GM12891 (cell line): Measurements from ENCODE around the gene SCYL3.
A peak's percentile ranks its signal among the peaks of the same experiment; 100 is the strongest.
"Not testable (repeated sequence)": the region's sequence is repeated elsewhere in the genome, so short reads cannot be mapped to it uniquely, and the experiment has no call there.

Experiments used
- DNase-seq: peaks from one replicate; pipeline ENCODE4 v3.0.0; 2011; ENCODE audit warnings: low spot score; ENCODE audit not compliant: insufficient read length
- FAIRE-seq: peaks from 2 replicates; lab custom pipeline; 2011; peaks lifted over from hg19 to GRCh38; lab: Jason Lieb, UNC
- PAX5 ChIP-seq: IDR thresholded peaks from 2 replicates; pipeline ENCODE4 v1.6.1; 2011; ENCODE audit warnings: low read length, moderate library complexity, mild to moderate bottlenecking; ENCODE audit not compliant: insufficient read depth, severe bottlenecking
- POLR2A ChIP-seq: IDR thresholded peaks from 2 replicates; pipeline ENCODE4 v1.6.1; 2011; ENCODE audit warnings: low read depth, low read length, control low read depth
- POLR2AphosphoS5 ChIP-seq: IDR thresholded peaks from 2 replicates; pipeline ENCODE4 v1.6.1; 2011; ENCODE audit warnings: low read depth, low read length, control low read depth
- POU2F2 ChIP-seq: IDR thresholded peaks from 2 replicates; pipeline ENCODE4 v1.6.1; 2011; ENCODE audit warnings: low read depth, mild to moderate bottlenecking, control low read depth, low read length, moderate library complexity
- SPI1 ChIP-seq: IDR thresholded peaks from 2 replicates; pipeline ENCODE4 v1.6.1; 2011; ENCODE audit warnings: low read depth, low read length, control low read depth
- TAF1 ChIP-seq: IDR thresholded peaks from 2 replicates; pipeline ENCODE4 v1.6.1; 2011; ENCODE audit warnings: low read depth, low read length, control low read depth

SCYL3 gene

GRCh38 chr1:169824153-169824552 lies 69.5 kb downstream of the SCYL3 start:
- TF ChIP-seq POU2F2, result no peak
- TF ChIP-seq TAF1, result no peak
- TF ChIP-seq SPI1, result no peak
- TF ChIP-seq POLR2A, result no peak
- TF ChIP-seq POLR2AphosphoS5, result no peak
- TF ChIP-seq PAX5, result no peak
- no peak for DNase-seq
- FAIRE-seq, result no peak

- TF ChIP-seq POU2F2, result no peak
- no peak for TF ChIP-seq SPI1
- no peak for TF ChIP-seq TAF1
- TF ChIP-seq PAX5, result no peak
- no peak for TF ChIP-seq POLR2AphosphoS5
- TF ChIP-seq POLR2A, result no peak
- FAIRE-seq (no peak), DNase-seq (no peak)
Observed at GRCh38 chr1:169821500-169821899, 72.2 kb downstream of the SCYL3 start.

- FAIRE-seq (no peak), DNase-seq (no peak)
- TF ChIP-seq POLR2A, result no peak
- no peak for TF ChIP-seq POU2F2
- no peak for TF ChIP-seq TAF1
- no peak for TF ChIP-seq POLR2AphosphoS5
- no peak for TF ChIP-seq PAX5
- no peak for TF ChIP-seq SPI1
Observed at GRCh38 chr1:169816617-169817016, 77.1 kb downstream of the SCYL3 start.

- TF ChIP-seq POU2F2 (no peak), POLR2AphosphoS5 (no peak), PAX5 (no peak), POLR2A (no peak), TAF1 (no peak), SPI1 (no peak)
- DNase-seq (no peak), FAIRE-seq (no peak)
Observed at GRCh38 chr1:169814265-169814664, 79.4 kb downstream of the SCYL3 start.

- no peak for DNase-seq
- TF ChIP-seq POU2F2 (no peak), SPI1 (no peak), TAF1 (no peak), POLR2A (no peak), PAX5 (no peak), POLR2AphosphoS5 (no peak)
- FAIRE-seq, result no peak
Observed at GRCh38 chr1:169812131-169812530, 81.6 kb downstream of the SCYL3 start.

GRCh38 chr1:169811418-169812035 lies 82.2 kb downstream of the SCYL3 start:
- not testable (repeated sequence) for DNase-seq, FAIRE-seq

- TF ChIP-seq POU2F2, result no peak
- TF ChIP-seq TAF1, result no peak
- no peak for TF ChIP-seq POLR2A
- no peak for TF ChIP-seq POLR2AphosphoS5
- TF ChIP-seq PAX5, result no peak
- no peak for TF ChIP-seq SPI1
- FAIRE-seq, result no peak
- DNase-seq, result no peak
Observed at GRCh38 chr1:169809370-169810095, 84.2 kb downstream of the SCYL3 start.

- TF ChIP-seq POU2F2 (no peak), PAX5 (no peak), TAF1 (no peak), POLR2A (no peak), SPI1 (no peak), POLR2AphosphoS5 (no peak)
- no peak for DNase-seq
- FAIRE-seq, result no peak
Observed at GRCh38 chr1:169804941-169805340, 88.8 kb downstream of the SCYL3 start.

- peak; percentile 37; the same call in 1 of the 2 replicates for TF ChIP-seq SPI1
- no peak for TF ChIP-seq TAF1
- FAIRE-seq, result no peak
Observed at GRCh38 chr1:169802888-169803287, 90.8 kb downstream of the SCYL3 start.

More at GRCh38 chr1:169802888-169803287, 90.8 kb downstream of the SCYL3 start:
- no peak for DNase-seq
